Ishikawa (cell line): Measurements from ENCODE around the gene ATXN1.

Experiments used
- CEBPB ChIP-seq: IDR thresholded peaks from 2 replicates; pipeline ENCODE4 v1.6.1; 2012
- CREB1 ChIP-seq: IDR thresholded peaks from 2 replicates; pipeline ENCODE4 v1.6.1; 2012; ENCODE audit warnings: low read depth
- EGR1 ChIP-seq: IDR thresholded peaks from 2 replicates; pipeline ENCODE4 v1.6.1; 2012
- EP300 ChIP-seq: IDR thresholded peaks from 2 replicates; pipeline ENCODE4 v1.6.1; 2012; ENCODE audit warnings: borderline replicate concordance
- FOXM1 ChIP-seq: IDR thresholded peaks from 2 replicates; pipeline ENCODE4 v1.6.1; 2012; ENCODE audit warnings: low read depth, borderline replicate concordance
- MAX ChIP-seq: IDR thresholded peaks from 2 replicates; pipeline ENCODE4 v1.6.1; 2012
- NFIC ChIP-seq: IDR thresholded peaks from 2 replicates; pipeline ENCODE4 v1.6.1; 2012
- RAD21 ChIP-seq: IDR thresholded peaks from 2 replicates; pipeline ENCODE4 v1.6.1; 2012; ENCODE audit warnings: low read depth
- REST ChIP-seq: IDR thresholded peaks from 2 replicates; pipeline ENCODE4 v1.6.1; 2012; ENCODE audit warnings: low read depth, mild to moderate bottlenecking
- TAF1 ChIP-seq: IDR thresholded peaks from 2 replicates; pipeline ENCODE4 v1.6.1; 2012; ENCODE audit warnings: low read depth, mild to moderate bottlenecking
- TCF12 ChIP-seq: IDR thresholded peaks from 2 replicates; pipeline ENCODE4 v1.6.1; 2012; ENCODE audit warnings: low read depth
- TEAD4 ChIP-seq: IDR thresholded peaks from 2 replicates; pipeline ENCODE4 v1.6.1; 2012
- USF1 ChIP-seq: IDR thresholded peaks from 2 replicates; pipeline ENCODE4 v1.6.1; 2012
- YY1 ChIP-seq: IDR thresholded peaks from 2 replicates; pipeline ENCODE4 v1.6.1; 2012; ENCODE audit warnings: low read depth
- ZBTB7A ChIP-seq: IDR thresholded peaks from 2 replicates; pipeline ENCODE4 v1.6.1; 2012; ENCODE audit warnings: low read depth

The ATXN1 gene

GRCh38 chr6:16624636-16625290 lies 136.5 kb downstream of the ATXN1 start:
- TF ChIP-seq CEBPB: no peak
- no peak for TF ChIP-seq USF1
- no peak for TF ChIP-seq ZBTB7A
- TF ChIP-seq REST: no peak
- no peak for TF ChIP-seq YY1
- no peak for TF ChIP-seq TAF1
- no peak for TF ChIP-seq MAX
- TF ChIP-seq CREB1: no peak
- no peak for TF ChIP-seq FOXM1
- TF ChIP-seq TCF12: no peak
- TF ChIP-seq TEAD4: no peak
- TF ChIP-seq EGR1: no peak
- no peak for TF ChIP-seq NFIC
- no peak for TF ChIP-seq RAD21

- TF ChIP-seq TCF12: no peak
- no peak for TF ChIP-seq MAX
- TF ChIP-seq YY1: no peak
- TF ChIP-seq USF1: no peak
- TF ChIP-seq EP300: no peak
- no peak for TF ChIP-seq TEAD4
- no peak for TF ChIP-seq CREB1
- no peak for TF ChIP-seq EGR1
- TF ChIP-seq RAD21: no peak
- no peak for TF ChIP-seq ZBTB7A
- no peak for TF ChIP-seq TAF1
- TF ChIP-seq REST: no peak
- no peak for TF ChIP-seq NFIC
- TF ChIP-seq CEBPB: no peak
- TF ChIP-seq FOXM1: no peak
Observed at GRCh38 chr6:16623731-16624130, 137.5 kb downstream of the ATXN1 start.

- TF ChIP-seq YY1 (no peak), TAF1 (no peak), MAX (no peak), NFIC (no peak), TCF12 (no peak), TEAD4 (no peak), CREB1 (no peak), USF1 (no peak), EGR1 (no peak), ZBTB7A (no peak), RAD21 (no peak), FOXM1 (no peak), EP300 (no peak), REST (no peak), CEBPB (no peak)
Observed at GRCh38 chr6:16623029-16623653, 138.1 kb downstream of the ATXN1 start.
